SH-SY5Y (cell line): ENCODE data around the gene RBM23.

Experiments used
- GATA2 ChIP-seq: IDR thresholded peaks from 2 replicates; pipeline ENCODE4 v1.6.1; 2011; ENCODE audit warnings: mild to moderate bottlenecking, low read depth, low read length
- GATA3 ChIP-seq: IDR thresholded peaks from 2 replicates; pipeline ENCODE4 v1.6.1; 2011; ENCODE audit warnings: low read depth, mild to moderate bottlenecking, low read length, moderate library complexity

The RBM23 gene

GRCh38 chr14:22898302-22899090 is 20.5 kb downstream of the RBM23 start:
- TF ChIP-seq GATA2 = no peak
- TF ChIP-seq GATA3 = no peak

DNA sequence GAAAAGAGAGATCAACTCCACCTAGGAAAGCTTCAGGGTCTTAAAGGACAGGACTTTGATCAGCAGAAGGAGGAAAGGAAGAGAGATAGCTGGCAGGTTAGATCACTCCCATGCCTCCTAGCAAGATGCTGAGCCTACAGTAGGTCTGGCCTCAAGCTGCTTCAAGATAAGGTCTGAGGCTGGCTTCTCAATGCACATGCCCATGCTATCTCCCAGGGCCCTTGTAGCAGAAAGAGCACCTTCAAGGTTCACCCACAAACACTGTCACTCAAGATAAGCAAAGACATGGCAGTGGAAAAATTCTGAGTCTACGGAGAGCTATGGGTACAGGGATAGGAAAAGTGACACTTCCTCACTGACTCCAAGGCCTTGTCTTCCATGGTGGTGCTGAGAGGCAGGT is 21.6 kb downstream of the RBM23 start:
- TF ChIP-seq GATA3 (no peak), GATA2 (no peak)

- TF ChIP-seq GATA2 (no peak), GATA3 (no peak)
These were observed 22.2 kb downstream of the RBM23 start for GRCh38 chr14:22896760-22897159.

- TF ChIP-seq GATA2 (no peak), GATA3 (no peak)
These were observed 22.6 kb downstream of the RBM23 start for GRCh38 chr14:22896356-22896755.

- TF ChIP-seq GATA3 (no peak), GATA2 (no peak)
These were observed 23.5 kb downstream of the RBM23 start for GRCh38 chr14:22895402-22895801.

- TF ChIP-seq GATA2 (no peak), GATA3 (no peak)
These were observed 25.2 kb downstream of the RBM23 start for GRCh38 chr14:22893706-22894105.

DNA sequence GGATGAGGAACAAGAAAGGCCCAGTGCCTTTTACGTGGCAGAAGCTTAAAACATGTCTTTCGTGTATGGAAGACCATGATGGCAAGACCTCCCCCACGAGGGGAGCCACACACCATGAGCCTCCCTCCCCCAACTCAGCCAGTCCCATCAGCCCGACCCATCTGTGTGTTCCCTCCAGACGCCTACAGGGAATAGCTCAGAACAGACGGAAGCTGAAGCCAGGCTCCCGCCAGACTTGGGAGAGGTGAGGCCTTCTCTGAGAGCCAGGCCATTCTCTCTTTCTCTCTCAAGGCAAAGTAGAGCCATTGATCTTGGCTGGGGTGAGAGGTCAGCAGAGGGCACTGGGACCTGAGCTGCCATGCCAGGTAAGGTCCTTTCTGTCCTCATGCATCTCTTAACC is 26.5 kb downstream of the RBM23 start:
- TF ChIP-seq GATA2 = no peak
- no peak for TF ChIP-seq GATA3

DNA sequence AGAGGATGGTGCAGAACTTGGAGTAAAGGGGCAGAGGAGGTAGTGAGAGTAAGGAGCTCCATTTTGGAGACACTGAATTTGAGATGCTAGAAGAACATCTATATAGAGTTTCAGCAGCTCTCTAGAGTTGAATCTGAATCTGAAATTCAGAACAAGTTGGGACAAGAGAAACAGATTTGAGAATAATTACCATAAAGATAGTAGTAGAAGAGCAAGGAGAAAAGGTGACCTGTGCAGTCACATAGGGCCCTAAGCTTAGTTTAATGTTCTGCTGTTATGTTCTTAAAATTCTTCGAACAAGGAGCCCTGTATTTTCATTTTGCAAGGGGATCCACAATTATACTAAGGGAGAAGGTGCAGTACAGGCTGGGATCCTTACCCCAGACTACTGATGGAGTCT is 28.5 kb downstream of the RBM23 start:
- TF ChIP-seq GATA2 (no peak), GATA3 (no peak)

GRCh38 chr14:22888662-22889061 is 30.3 kb downstream of the RBM23 start:
- TF ChIP-seq GATA2 = no peak
- TF ChIP-seq GATA3 = no peak

GRCh38 chr14:22887990-22888378 is 31.0 kb downstream of the RBM23 start:
- TF ChIP-seq GATA2 (no peak), GATA3 (no peak)

DNA sequence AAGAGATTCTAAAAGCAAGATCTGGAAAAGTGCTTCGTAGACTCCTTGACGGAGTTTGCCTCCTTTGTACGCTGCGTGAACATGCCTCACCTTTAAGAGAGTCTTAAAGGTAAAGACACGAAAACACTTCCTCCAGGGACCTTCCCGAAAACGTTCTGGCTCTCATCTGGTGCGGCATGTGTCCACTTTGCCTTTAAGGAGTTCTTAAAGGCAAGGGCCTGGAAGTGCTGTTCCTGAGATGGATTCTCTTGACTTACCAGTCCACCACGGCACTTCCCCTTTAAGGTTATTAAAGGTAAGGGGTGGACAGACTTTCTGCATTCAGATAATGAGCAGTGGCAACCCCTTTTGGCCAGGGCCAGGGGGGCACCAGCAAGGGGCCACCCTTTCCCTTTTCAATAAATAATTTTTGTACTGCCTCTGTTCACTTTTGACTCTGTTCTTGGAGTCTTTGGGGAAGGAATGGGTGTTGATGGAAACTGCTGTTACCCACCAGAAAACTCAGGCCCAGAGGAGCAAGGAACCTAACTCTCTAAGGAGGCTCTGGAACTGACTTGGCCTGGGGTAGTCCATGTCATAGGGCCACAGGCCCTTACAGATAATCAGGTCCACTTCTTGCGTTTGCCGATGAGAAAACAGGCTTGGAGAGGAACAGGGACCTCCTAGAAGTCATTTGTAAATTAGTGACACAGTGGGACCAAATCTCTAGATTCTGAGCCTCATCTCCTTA is 31.5 kb downstream of the RBM23 start:
- no peak for TF ChIP-seq GATA2
- no peak for TF ChIP-seq GATA3

DNA sequence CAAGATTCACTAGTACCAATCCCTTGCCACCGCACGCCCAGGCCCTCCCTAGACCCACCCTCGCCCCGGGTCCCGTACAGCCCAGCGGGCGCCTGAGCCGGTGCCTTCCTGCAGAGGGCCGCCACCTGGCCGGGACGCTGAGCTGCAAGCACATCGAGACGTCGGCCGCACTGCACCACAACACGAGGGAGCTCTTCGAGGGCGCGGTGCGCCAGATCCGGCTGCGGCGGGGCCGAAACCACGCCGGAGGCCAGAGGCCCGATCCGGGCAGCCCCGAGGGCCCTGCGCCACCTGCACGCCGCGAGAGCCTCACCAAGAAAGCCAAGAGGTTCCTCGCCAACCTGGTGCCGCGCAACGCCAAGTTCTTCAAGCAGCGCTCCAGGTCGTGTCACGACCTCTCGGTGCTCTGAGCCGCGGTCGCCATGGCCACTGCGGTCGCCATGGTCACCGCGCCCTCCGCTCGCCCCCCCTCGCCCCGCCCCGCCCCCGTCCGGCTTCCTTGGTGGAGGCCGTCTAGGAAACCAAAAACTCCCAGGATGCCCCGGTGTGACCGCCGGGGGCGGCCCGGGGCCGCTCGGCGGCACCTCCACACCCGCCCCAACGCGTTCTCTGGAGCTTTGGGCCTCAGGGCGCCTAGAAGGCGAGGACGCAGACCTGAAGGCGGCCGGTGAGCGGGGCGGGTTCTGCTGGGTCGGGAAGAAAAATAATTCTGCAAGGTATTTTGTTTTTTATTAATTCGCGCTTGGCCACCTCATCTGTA is 32.3 kb downstream of the RBM23 start:
- TF ChIP-seq GATA3 = no peak
- TF ChIP-seq GATA2 = no peak

DNA sequence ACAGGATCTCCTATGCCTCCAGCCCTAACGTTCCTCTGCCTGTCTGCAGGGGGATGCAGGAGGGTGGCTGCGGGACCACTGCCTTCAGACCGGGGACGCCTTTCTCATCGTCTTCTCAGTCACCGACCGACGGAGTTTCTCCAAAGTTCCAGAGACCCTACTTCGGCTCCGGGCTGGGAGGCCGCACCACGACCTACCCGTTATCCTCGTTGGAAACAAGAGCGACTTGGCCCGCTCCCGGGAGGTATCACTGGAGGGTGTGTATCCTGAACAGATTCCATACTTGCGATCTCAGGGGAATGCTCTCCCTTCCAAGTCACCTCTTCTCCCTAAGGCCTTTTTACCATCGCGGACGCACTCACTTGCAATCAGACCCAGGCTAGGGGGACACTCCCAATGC is 33.0 kb downstream of the RBM23 start:
- TF ChIP-seq GATA3 = no peak
- no peak for TF ChIP-seq GATA2

- no peak for TF ChIP-seq GATA2
- no peak for TF ChIP-seq GATA3
These were observed 34.0 kb downstream of the RBM23 start for GRCh38 chr14:22884738-22885523.
